Cortex of kidney (tissue), 1 donor: ENCODE results near the gene KRT78.
"Not testable (repeated sequence)": the region's sequence is repeated elsewhere in the genome, so short reads cannot be mapped to it uniquely, and the experiment has no call there.

ENCODE experiments used
- DNase-seq: peaks from one replicate; lab custom pipeline; 2025; lab: John Stamatoyannopoulos, UW

KRT78 gene

DNA sequence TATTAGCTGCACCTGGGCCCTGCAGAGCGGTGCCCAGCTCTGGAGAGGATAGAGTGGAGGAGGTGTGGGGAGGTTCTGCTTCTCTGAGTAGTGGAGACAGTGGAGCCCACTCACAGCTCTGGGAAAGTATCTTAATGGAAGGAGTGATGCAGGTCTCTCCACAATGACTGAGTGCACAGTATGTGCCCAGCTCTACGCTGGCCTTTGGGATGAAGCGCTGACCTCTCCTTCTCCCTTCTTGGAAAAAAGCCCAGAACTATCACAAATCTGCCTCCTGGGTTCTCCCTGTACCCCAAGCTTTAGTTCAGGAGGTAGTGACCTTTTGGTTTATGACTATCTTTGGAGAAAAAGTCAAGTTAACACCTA, 52.4 kb downstream of the KRT78 start:
- DNase-seq = no peak

DNA sequence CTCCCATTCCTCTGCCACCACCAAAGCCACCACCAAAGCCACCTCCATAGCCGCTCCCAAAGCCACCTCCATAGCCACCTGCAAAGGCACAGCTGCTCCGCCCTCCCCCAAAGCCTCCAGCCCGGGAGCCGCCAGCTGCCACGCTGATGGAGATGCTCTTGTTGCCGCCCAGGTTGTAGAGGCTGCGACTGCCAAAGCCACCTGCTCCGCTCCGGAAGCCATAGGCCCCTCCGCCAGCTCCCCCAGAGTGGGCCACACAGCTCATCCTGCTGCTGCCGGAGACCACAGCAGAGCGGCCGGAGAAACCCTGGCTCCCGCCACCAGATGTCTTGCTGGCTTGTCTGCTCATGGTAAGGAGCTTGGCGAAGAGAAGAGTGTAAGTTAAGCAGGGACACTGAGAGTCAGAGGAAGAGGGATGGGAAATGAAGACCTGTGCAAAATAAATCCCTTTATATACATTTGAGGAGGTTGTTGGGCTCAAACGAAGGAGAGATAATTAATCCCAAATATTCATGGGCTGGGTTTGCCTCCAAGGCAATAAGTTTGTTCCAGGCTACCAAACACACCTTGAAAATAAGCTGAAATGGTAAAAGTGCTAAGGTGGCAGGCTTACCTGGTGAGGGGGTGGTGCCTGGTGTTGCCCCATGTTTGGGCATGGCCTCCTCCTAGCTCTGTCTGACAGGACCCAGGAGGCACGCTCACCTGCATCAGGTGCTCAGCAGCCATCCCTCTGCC, 52.9 kb downstream of the KRT78 start, which contains the start of gene KRT3:
TSS of gene KRT3 (minus strand) at position 424 of the 735 bp plus-strand sequence. CDS start at position 349, 75 bp downstream.
- no peak for DNase-seq

- DNase-seq = not testable (repeated sequence)
Observed at GRCh38 chr12:52795332-52795674, 53.5 kb downstream of the KRT78 start.

DNA sequence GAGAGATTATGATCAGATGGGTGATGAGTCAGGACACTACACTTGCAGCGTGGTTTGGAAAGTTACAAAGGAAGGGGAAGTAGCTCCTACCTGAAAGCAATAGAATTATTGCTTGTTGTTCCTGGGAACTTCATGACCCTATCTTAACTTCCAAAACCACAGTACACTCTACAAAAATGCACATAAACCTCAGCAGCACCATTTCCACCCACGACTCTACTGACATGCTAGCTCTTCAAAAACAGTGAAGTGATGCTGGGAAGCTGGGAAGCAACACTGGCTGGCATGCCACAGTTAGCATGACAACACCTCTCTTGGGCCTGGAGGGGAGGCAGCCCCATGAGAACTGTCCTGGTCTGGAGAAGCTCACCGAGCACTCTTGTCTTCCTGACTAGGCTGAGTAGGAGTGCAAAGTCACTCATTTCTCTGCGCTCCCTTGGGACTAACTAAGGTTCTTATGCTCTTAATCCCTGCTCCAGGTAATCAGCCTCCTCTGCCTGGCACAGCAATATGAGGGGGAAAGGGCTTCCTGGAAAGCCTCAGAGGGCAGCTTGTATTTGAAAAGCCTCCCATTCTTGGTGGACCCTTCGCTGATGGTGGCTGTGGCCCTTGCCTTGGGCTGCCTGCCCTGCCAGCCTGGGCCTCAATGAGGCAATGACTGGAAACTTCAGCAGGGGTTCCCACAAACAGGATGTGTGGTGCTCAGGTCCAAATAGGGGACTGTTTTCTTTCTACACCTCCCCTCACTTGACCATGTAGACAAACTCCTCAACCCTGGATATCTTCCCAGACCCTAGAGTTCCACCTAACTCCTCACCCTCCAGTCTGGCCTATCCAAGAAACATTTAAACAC, 54.1 kb downstream of the KRT78 start:
- no peak for DNase-seq

DNA sequence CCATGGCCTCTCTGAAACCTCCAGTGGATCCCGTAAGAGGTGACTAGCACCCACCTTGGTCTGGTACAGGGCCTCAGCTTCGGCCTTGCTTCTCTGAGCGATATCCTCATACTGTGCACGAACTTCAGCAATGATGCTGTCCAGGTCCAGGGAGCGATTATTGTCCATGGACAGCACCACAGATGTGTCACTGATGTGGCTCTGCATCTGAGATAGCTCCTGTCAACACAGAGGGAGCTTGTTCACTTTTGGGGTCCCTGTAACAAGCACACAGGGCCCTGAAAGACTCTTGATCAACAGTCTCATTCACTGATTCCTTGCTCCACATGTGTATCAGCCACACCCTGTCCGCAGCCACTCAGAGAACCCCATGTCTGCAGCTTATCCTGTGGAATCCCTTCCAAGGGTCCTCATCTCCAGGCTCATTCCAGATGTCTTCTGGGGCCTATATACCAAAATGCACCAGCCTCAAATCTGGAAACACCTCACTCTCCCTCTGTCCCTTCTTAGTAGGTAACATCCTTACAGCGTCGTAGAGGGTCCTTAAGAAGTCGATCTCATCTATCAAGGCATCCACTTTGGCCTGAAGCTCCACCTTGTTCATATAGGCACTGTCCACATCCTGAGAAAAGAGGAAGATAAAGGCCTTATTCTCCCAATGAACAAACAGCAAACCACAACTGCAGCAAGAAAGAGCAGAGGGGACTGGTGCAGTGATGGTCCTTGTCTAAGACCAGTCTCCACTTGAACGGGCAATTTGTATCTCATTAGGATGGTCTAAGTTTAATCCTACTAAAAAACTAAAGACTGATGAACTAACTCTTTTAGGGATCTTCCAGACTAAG, 56.4 kb downstream of the KRT78 start:
- no peak for DNase-seq

DNA sequence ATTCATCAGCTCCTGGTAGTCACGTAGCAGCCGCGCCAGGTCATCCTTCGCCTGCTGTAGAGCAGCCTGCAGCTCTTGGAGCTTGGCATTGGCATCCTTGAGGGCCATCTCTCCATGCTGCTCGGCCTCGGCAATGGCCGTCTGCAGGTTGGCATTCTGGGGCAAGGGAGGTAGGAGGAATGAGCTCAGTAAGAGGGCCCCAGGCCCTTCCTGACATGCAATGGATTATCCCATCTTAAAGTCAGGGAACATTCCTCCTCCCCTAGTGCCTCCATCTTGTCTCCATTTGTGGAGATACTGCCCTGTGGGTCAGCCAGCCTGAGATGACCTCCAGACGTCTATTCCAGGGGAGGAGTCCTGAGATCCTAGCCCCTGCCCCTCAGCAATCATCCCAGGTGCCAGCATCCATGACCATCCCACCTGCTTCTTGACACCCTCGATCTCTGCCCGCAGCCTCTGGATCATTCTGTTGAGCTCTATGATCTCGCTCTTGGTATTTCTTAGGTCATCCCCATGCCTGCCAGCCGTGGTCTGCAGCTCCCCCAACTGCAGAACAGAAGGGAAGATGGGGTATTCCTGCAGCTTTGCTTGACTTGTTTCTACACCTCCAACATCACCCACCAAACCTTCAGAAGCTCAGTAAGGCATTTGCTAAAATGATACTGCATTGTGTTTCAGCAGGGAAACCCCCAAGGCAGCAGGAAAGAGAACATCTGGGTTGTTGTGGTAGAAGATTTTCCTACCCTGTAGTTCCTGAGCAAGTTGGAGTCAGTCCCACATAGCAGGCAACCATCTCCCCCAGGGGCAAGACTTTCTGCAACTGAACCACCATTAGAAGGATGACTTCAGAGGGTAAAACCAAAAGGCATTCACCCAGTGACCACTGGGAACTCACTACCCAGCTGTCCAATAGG, 57.3 kb downstream of the KRT78 start:
- DNase-seq = no peak

GRCh38 chr12:52790427-52791270, 58.1 kb downstream of the KRT78 start:
- DNase-seq = no peak

- no peak for DNase-seq
Observed at GRCh38 chr12:52789637-52790426, 59.0 kb downstream of the KRT78 start.

GRCh38 chr12:52788876-52789636, 59.7 kb downstream of the KRT78 start:
- DNase-seq = no peak

- DNase-seq = no peak
Observed at GRCh38 chr12:52788192-52788875, 60.5 kb downstream of the KRT78 start.
